PC-9 (cell line): Measurements from ENCODE around the gene PES1.

ENCODE experiments used
- EZH2 ChIP-seq: fragments of 200-600 bp; sonication (generic); IDR thresholded peaks from 2 replicates; pipeline ENCODE4 v1.8.0; 2017; ENCODE audit warnings: antibody characterized with exemption, low read depth
- TF ChIP-seq, protein P1 (sequence below): fragments of 200-600 bp; sonication (generic); conservative IDR thresholded peaks from 2 replicates; pipeline ENCODE4 v1.6.1; 2017; ENCODE audit warnings: mixed run types, antibody characterized with exemption, mild to moderate bottlenecking, moderate library complexity

DNA sequence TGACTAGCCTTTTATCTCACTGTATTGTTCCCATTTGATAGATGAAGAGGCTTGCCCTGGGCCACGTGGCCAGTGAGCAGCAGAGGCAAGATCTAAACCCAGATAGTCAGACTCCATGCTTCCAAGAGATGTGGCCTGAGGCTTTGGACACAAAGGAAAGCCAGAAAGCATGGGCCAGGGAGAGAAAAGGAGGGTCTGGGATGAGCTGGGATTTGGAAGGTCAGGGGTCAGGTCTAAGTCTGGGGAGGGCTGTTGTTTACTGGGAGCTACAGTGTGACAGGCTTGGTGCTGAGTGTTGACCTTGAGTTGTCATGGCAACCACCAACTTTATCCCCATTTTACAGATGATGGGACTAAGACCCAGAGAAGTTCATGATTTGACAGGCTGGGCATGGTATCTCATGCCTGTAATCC, 46.0 kb upstream of the PES1 start:
- TF ChIP-seq, protein P1, sequence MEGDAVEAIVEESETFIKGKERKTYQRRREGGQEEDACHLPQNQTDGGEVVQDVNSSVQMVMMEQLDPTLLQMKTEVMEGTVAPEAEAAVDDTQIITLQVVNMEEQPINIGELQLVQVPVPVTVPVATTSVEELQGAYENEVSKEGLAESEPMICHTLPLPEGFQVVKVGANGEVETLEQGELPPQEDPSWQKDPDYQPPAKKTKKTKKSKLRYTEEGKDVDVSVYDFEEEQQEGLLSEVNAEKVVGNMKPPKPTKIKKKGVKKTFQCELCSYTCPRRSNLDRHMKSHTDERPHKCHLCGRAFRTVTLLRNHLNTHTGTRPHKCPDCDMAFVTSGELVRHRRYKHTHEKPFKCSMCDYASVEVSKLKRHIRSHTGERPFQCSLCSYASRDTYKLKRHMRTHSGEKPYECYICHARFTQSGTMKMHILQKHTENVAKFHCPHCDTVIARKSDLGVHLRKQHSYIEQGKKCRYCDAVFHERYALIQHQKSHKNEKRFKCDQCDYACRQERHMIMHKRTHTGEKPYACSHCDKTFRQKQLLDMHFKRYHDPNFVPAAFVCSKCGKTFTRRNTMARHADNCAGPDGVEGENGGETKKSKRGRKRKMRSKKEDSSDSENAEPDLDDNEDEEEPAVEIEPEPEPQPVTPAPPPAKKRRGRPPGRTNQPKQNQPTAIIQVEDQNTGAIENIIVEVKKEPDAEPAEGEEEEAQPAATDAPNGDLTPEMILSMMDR = no peak
- TF ChIP-seq EZH2 = no peak
